Spleen (tissue), 7 donors: ENCODE data around the gene TRAPPC12.

Source experiments
- CTCF ChIP-seq, 11 experiments: fragments of 200-600 bp in 7 of 11; fragments of 450-650 bp in 4 of 11; sonication (generic) in 4 of 11; IDR thresholded peaks in 8 of 11; conservative IDR thresholded peaks in 3 of 11; 1 replicate in 7 of 11; 2 replicates in 4 of 11; pipeline versions ENCODE4 v1.4.0 to v1.8.0; 2016 to 2021; ENCODE audit warnings: antibody characterized with exemption in 11 of 11, inconsistent platforms in 4 of 11, mild to moderate bottlenecking in 1 of 11
- POLR2A ChIP-seq, 3 donors: fragments of 450-650 bp; IDR thresholded peaks; one replicate each; pipeline ENCODE4 v1.5.1; 2017; ENCODE audit warnings: antibody characterized with exemption in 3 of 3, mild to moderate bottlenecking in 1 of 3
- POLR2AphosphoS5 ChIP-seq, 3 donors: sonication (generic); formaldehyde crosslinking; IDR thresholded peaks; one replicate each; pipeline ENCODE4 v1.5.1; 2017; ENCODE audit warnings: antibody characterized with exemption in 3 of 3
- donor health status: DM: no; HTN: no; CAD: no; lungs with moderate emphysema.
- donor health status: DM: no; HTN: no; CAD: no.
- donor health status: DM: no; HTN: no; CAD: no.

- TF ChIP-seq CTCF (IDR thresholded peaks at IDR 0.05 in 8 of 11, conservative IDR thresholded peaks at IDR 0.05 in 3 of 11) (no peak), POLR2AphosphoS5 (IDR thresholded peaks at IDR 0.05) (no peak), POLR2A (IDR thresholded peaks at IDR 0.05) (no peak)
These were observed 85.0 kb downstream of the TRAPPC12 start for GRCh38 chr2:3464401-3465005.
